HG02678 (cell line): ENCODE data around the gene ATP2C2.
A peak's percentile ranks its signal among the peaks of the same experiment; 100 is the strongest.

Experiments used
- ATAC-seq: cut with Tn5 transposase; IDR thresholded peaks from one replicate; pipeline ENCODE4 v1.9.1; 2021; ENCODE audit warnings: mild to moderate bottlenecking, moderate library complexity; ENCODE audit not compliant: unreplicated experiment

The ATP2C2 gene

DNA sequence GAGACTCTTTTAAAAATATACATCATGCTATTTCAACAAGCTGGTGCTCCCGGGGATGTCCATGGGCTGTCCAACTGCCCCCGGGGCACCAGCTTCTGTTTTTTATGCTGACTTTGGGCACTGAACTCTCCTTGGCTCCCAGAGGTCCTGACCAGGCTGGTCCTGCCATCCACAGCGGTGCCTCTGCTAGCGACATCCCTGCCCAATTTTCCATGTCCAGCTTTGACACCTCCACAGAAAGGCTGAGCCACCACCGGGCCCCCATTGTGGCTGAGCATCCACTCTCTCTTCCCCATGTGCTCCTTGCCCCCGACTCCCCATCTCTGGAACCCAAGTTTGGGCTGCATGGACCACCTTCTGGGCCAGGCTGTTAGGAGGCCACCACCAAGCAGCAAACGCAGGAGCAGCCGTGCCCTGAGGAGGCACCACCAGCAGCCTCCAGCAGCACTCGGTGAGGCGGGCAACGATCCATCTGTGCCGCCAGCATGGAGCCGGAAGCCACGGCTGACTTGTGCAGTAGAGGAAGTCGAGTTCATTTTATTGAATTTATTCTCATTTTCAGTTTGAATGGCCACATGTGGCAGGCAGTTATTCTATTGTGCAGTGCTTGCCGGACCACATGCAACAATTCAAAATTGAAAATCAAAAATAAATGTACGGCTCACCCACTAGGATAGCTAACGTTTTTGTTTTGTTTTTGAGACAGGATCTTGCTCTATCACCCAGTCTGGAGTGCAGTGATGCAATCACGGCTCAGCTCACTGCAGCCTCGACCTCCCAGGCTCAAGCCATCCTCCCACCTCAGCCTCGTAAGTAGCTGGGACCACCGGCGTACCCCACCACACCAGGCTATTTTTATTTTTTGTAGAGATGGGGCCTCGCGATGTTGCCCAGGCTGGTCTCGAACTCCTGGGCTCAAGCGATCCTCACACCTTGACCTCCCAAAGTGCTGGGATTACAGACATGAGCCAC, 139.0 kb downstream of the ATP2C2 start:
- no peak for ATAC-seq

DNA sequence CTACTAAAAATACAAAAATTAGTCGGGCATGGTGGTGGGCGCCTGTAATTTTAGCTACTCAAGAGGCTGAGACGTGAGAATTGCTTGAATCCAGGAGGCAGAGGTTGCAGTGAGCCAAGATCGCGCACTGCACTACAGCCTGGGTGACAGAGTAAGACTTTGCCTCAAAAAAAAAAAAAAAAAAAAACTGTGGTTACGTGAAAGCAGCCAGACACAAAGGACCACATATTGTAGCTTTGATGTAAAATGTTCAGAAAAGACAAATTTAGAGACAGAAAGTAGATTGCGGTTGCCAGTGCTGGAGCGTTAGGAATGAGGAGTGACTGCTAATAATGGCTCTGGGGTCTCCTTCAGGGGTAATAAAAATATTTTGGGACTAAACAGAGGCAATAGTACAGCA, 140.2 kb downstream of the ATP2C2 start:
- no peak for ATAC-seq

DNA sequence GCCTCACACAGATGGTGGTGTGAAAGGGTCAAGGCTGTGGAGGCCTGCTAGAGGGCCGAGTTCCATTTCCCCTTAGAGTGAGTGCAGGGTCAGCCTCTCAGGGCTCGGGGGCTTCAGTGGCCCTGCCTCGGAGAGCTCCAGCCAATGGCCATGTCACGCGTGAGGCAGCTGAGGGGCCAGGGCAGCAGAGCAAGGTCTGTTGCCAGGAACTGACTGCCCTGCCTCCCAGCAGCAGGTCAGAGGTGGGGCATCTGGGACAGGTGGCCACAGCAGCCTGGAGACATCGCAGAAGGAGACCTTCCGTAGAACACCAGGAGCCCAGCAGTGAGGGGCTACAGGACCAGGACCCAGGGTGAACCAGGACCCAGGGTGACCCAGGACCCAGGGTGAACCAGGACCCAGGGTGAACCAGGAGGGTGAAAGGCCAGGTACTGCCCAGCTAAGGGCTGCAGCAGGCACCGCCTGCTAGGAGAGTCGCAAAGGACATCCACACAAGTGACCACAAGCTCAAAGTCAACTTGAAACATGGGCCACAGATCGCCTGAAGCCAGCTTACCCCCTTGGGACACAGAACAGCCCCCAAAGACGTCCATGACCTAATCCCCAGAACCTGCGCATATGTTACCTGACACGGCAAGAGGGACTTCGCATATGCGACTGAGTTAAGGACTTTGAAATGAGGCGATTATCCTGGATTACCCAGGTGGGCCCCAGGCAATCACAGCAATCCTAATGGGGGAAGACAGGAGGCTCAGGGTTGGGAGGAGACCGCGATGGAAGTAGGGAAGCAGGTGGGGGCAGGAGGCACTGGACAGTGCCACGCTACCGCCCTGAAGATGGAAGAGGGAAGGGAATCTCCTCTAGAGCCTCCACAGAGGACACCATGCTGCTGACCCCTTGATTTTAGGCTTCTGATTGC, 141.0 kb downstream of the ATP2C2 start:
- no peak for ATAC-seq

DNA sequence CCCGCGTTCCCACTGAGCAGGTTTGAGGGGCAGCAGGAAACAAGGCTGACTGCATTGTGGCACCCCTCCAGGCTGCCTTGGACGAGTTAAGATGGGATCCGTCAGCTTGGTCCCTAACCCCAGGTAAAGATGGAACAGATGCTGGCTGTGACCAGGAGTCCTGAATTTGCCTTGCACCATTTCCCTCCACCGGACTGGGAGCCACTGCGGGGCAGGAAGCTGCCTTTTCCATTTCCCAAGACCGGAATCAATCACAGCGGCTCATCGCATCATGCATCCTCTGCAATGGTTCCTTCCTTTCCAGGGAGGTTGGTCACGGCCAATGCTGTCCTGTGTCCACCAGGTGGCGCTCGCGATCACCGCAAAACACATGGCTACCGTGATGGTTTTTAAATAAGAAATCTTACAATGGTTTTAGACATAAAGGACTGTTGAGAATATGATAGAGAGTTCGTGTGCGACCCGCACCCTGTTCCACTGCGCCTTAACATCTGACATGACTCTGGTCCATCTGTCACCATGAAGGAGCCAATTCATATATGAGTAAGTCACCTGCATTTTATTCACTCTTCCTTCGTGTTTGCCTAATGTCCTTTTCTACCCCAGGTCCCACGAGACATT, 143.0 kb downstream of the ATP2C2 start:
- peak; percentile 38 for ATAC-seq

DNA sequence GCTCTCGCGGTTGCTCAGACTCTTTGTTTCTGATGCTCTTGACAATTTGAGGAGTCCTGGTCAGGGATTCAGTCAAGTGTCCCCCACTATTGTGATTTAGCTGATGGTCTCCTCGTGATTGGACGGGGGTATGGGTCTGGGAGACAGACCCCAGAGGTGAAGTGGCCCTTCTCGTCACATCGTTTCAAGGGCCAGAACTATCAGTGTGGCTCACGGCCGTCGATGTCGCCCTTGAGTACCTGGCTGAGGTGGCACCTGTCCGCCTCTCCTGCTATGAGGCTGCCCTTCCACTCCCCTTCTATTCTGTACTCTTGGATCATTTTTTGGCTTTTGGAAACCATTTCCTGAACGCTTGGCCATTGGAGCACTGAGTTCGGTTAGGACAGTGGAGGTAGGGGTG, 143.5 kb downstream of the ATP2C2 start:
- ATAC-seq, result no peak

- no peak for ATAC-seq
Observed at GRCh38 chr16:84513123-84513522, 144.8 kb downstream of the ATP2C2 start.

DNA sequence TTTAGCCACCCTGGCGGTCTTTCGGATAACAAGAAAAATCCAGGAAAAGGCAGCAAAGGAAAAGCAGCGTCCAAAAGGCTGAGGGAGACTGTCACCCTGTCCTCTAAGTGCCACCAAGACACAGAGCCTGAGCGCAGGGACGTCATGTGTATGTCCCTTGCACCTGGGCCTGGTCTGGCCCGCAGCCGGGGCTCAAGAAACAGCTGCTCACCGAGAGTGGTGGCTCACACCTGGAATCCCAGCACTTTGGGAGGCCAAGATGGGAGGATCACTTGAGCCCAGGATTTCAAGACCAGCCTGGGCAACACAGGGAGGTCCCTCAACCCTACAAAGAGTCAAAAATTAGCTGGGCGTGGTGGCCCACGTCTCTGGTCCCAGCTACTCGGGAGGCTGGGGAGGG, 145.3 kb downstream of the ATP2C2 start:
- no peak for ATAC-seq
